GM19025 (cell line): ENCODE results near the gene MARVELD1.

Source experiments
- ATAC-seq: cut with Tn5 transposase; IDR thresholded peaks from one replicate; pipeline ENCODE4 v1.9.1; 2021; ENCODE audit warnings: mild to moderate bottlenecking, low read depth, moderate library complexity; ENCODE audit not compliant: unreplicated experiment

Gene MARVELD1

DNA sequence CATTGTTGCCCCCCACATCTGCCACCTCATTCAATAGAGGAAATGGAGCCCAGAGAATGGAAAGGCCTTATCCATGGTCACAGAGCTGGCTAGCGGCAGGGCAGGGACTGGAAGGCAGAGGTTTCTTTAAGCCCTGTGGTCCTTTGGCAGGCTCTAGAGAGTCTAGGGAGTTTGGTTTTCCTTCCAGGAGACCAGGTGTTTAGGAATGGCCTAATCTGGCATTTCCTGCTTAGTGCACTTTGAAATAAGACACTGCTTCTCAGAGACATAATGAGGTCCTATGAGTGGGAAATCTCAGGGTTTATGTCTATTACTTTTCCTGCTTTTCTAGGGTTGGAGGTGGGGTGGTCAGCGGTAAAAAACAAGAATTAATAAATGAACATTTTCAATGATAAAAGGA is 6.1 kb downstream of the MARVELD1 start:
- ATAC-seq = no peak

- ATAC-seq = no peak
Observed at GRCh38 chr10:97721871-97722780, 8.6 kb downstream of the MARVELD1 start.

GRCh38 chr10:97723001-97723400 is 9.5 kb downstream of the MARVELD1 start:
- ATAC-seq = no peak

DNA sequence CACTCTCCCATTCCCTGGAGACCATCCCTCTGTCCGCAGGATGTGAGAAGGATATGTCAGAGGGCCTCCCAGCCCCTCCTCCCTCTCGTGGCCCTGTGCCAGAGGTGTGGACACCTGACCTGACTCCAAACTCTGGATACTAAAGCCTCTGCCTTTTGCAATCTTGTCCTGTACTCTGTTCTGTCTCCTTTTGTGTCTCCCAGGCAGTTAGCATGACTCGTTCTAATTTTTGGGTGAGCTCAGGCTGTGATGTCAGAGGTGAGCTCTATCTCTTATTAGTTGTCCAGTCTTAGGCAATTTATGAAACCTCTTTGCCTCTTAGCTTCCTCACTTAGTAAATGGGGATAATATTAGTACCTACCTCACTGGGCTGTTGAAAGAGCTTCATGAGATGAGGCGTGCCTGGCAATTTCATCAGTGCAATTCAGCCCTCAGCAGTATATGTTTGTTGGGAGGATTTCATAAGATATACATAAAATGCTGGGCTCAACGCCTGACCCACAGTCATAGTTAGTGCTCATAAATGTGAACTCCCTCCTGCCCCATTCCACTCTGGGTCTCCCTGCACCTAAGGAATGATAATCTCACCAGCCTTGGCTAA is 10.9 kb downstream of the MARVELD1 start:
- no peak for ATAC-seq

DNA sequence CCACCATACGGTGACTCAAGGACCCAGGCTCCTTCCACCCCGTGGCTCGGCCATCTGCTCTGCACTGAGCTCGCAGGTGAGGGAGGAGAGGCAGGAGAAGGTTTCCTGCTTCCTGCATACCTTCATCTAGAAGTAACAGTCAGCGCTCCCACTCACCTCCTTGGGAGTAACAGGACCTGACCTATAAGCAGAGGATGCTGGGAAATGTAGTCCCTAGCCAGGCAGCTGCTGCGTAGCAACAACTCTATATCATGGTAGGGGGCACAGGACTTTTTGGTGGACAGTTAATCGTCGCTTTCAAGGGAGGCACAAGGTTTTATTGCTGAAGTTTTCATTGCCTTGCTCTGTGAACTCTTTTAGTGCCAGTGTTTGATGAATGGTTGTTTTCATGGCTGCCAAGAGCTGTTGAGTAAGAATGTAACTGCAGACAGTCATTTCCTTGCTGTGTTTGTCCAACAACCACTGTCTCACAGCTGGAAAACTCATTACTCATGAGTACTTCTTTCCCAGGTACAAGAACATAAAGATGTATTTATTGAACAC is 13.2 kb downstream of the MARVELD1 start:
- no peak for ATAC-seq

GRCh38 chr10:97729014-97729413 is 15.5 kb downstream of the MARVELD1 start:
- ATAC-seq = no peak

- ATAC-seq = no peak
Observed at GRCh38 chr10:97731346-97732051, 18.0 kb downstream of the MARVELD1 start.

DNA sequence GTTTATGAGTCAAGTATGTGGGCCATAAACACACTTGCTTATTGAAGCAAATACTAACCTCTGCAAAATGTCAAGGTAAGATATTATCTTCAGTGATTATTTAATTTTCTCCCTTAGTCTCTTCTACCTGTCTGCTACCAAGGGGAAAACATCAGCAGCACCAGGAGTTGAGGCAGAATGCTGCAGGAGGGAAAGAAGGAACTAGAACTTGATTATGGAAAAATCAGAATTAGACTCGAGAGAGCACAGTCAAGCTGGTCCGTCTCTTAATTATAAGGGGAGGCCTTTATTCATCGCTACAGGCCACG is 18.5 kb downstream of the MARVELD1 start:
- ATAC-seq = no peak

GRCh38 chr10:97733256-97733655 is 19.7 kb downstream of the MARVELD1 start:
- no peak for ATAC-seq

- ATAC-seq = no peak
Observed at GRCh38 chr10:97734021-97734420, 20.5 kb downstream of the MARVELD1 start.

GRCh38 chr10:97736403-97736901 is 22.9 kb downstream of the MARVELD1 start:
- peak; percentile 11 for ATAC-seq

GRCh38 chr10:97736902-97737769 is 23.6 kb downstream of the MARVELD1 start, which contains the start of gene ZFYVE27:
Gene ZFYVE27 (plus strand): TSS chr10:97737128. CDS start chr10:97738478, 1,350 bp downstream.
- ATAC-seq = peak; percentile 82

DNA sequence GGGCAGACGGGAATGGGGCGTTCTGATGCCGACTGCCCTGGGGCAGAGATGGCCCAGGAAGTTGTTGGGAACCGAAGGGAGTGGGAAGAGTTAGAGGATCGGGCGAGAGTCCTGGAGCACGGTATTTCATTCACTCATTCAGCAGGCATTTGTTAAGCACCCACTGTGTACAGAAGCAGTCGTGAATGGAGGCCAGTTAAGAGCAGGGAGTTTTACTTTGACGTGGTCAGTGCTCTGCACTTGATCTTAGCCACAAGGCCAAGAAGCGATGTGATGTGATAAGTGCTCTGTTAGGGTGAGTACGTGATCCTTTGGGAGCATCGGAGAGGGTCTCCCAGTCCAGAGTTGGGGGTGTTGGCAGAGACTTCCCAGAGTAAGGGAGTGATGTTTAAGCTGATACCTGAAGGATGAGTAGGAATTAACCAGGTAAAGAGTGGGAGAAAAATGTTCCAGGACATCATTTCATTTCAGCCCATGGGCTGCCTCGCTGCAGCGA is 24.3 kb downstream of the MARVELD1 start:
- peak; percentile 13 for ATAC-seq

DNA sequence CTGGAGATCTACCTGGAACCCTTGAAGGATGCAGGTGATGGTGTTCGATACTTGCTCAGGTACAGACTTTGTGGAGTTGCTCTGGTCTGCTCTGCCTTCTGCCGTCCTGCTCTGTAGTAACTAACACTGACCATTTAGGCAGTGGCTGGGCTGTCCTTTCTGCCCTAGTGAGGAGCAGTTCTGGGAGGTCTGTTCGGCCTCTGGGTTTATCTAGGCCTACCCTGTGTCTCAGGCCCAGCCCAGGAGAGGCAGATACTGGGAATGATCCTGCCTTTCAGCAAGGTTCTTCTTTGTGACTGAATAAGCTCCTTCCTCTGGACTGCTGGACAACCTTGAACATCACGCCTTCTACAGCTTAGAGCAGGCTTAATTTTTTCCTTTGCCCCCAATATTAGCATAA is 25.1 kb downstream of the MARVELD1 start:
- no peak for ATAC-seq

- ATAC-seq = no peak
Observed at GRCh38 chr10:97740613-97741012, 27.1 kb downstream of the MARVELD1 start.

GRCh38 chr10:97743169-97743943 is 29.8 kb downstream of the MARVELD1 start:
- no peak for ATAC-seq

- ATAC-seq = no peak
Observed at GRCh38 chr10:97744405-97745035, 31.0 kb downstream of the MARVELD1 start.

DNA sequence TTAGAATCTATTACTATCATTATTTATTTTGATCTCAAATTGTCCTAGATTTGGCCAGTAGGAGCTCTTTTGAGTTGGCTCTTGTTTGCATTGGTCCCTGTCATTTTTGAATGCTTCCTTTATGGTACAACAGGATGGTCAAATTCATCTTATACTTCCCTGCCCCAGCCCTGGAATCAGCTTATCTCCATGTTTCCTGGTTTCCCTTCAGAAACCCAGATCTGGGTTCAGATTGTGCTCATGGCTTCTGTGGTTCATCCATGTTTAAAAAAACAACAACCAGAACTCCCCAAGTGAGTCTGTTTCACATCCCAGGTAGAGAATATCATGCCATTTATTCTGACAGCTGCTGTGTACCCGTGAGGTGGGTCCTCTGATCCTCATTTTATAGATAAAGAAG is 34.0 kb downstream of the MARVELD1 start:
- ATAC-seq = no peak

DNA sequence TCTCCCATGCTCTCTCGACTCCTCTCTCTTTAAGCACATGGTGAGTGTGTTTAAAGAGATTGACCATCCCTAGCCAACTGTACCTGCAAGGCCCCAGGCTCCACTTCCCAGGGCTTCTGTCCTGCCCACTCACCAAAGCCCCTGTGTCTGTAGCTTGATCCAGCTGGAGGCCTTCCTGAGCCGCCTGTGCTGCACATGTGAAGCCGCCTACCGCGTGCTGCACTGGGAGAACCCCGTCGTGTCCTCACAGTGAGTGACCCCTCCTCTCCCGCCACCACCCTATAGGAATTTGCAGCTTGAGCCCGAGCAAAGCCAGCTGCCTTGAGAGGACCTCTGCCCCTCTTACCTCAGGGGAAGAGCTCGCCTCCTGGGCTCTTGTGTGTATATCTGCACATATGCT is 34.6 kb downstream of the MARVELD1 start:
- no peak for ATAC-seq
